HCT116 (cell line): ENCODE measurements around the gene FAF2. TPM values are rescaled to one million over a fixed set of nuclear protein-coding genes. Genes with fewer than 3 reads are reported as not detected.

Experiments used
- ATAC-seq: fragments of 200-7000 bp; cut with Tn5 transposase; 2 replicates; pipeline ENCODE4 v1.9.1; 2020; ENCODE audit warnings: mild to moderate bottlenecking, moderate library complexity
- BruUV-seq: library from RNA; stranded (reverse); fragments of 400-500 nt; replicated peaks from 2 replicates; lab custom pipeline; 2021; lab: Mats Ljungman, UMichigan
- CTCF ChIA-PET: fragments of 300-600 bp; sonication (Branson Sonifier 250); formaldehyde crosslinking; loops from one replicate; lab custom pipeline; 2021; ENCODE audit warnings: antibody characterized with exemption; lab: Charles Lee
- POLR2A ChIA-PET: fragments of 300-600, 350-600 bp; sonication (Branson Sonifier 250); formaldehyde crosslinking; loops from one replicate; lab custom pipeline; 2021; ENCODE audit warnings: antibody characterized with exemption; lab: Charles Lee
- RAD21 ChIA-PET, 2 experiments: fragments of 300-600 bp; sonication (Branson Sonifier 250); formaldehyde crosslinking; loops; one replicate each; lab custom pipeline; 2023; ENCODE audit warnings: low total read pairs in 2 of 2; ENCODE audit not compliant: uncharacterized antibody in 2 of 2, unreplicated experiment in 2 of 2, low non-redundant PET in 1 of 2; lab: Charles Lee
- DNase-seq: peaks from one replicate; pipeline ENCODE4 v3.0.0-alpha.2; 2010; ENCODE audit warnings: low read depth, low spot score
- H2AFZ ChIP-seq: fragments of 200-600 bp; shearing (Covaris generic), sonication (generic); 2 replicates; pipeline ENCODE4 v1.6.1; 2017; ENCODE audit warnings: low read depth, mixed run types, mixed read lengths, antibody characterized with exemption, low read length; ENCODE audit not compliant: poor library complexity, severe bottlenecking
- H3K27ac ChIP-seq: 2 replicates; pipeline ENCODE4 v1.5.1; 2012; ENCODE audit warnings: low read depth, low read length
- H3K27me3 ChIP-seq: fragments of 200-600 bp; sonication (generic); 2 replicates; pipeline ENCODE4 v1.6.1; 2016; ENCODE audit warnings: mixed run types, low read length, mixed read lengths; ENCODE audit not compliant: insufficient read depth
- H3K36me3 ChIP-seq, 2 experiments: fragments of 200-500 bp in 1 of 2; fragments of 200-600 bp in 1 of 2; sonication (Bioruptor generic) in 1 of 2; sonication (generic) in 1 of 2; 2 replicates each; pipeline versions ENCODE4 v1.5.1 to v1.6.1; 2014 to 2016; ENCODE audit warnings: low read length in 2 of 2, inconsistent platforms in 1 of 2, mixed read lengths in 1 of 2, mixed run types in 1 of 2; ENCODE audit not compliant: insufficient read depth in 2 of 2, control insufficient read depth in 1 of 2
- H3K4me1 ChIP-seq, 2 experiments: fragments of 200-600 bp in 1 of 2; sonication (generic) in 1 of 2; 2 replicates each; pipeline versions ENCODE4 v1.5.1 to v1.6.1; 2012 to 2017; ENCODE audit warnings: low read length in 2 of 2, inconsistent platforms in 1 of 2, mild to moderate bottlenecking in 1 of 2, mixed read lengths in 1 of 2, mixed run types in 1 of 2, moderate library complexity in 1 of 2; ENCODE audit not compliant: insufficient read depth in 2 of 2, control insufficient read depth in 1 of 2
- H3K4me2 ChIP-seq: fragments of 200-600 bp; sonication (generic); 2 replicates; pipeline ENCODE4 v1.6.1; 2017; ENCODE audit warnings: mixed run types, low read length, mixed read lengths
- H3K4me3 ChIP-seq, 2 experiments: fragments of 200-600 bp in 1 of 2; sonication (generic) in 1 of 2; replicated peaks in 1 of 2; 2 replicates each; pipeline ENCODE4 v1.5.1; 2011 to 2016; ENCODE audit warnings: low read length in 2 of 2, control low read depth in 1 of 2, low read depth in 1 of 2, mild to moderate bottlenecking in 1 of 2, mixed read lengths in 1 of 2, mixed run types in 1 of 2
- H3K79me2 ChIP-seq: fragments of 200-600 bp; sonication (generic); 2 replicates; pipeline ENCODE4 v1.6.1; 2017; ENCODE audit warnings: mild to moderate bottlenecking, mixed run types, low read length, moderate library complexity, mixed read lengths; ENCODE audit not compliant: insufficient read depth
- H3K9ac ChIP-seq: fragments of 200-600 bp; sonication (generic); 2 replicates; pipeline ENCODE4 v1.6.1; 2016; ENCODE audit warnings: low read length, mixed read lengths
- H3K9me2 ChIP-seq: fragments of 200-600 bp; sonication (generic), shearing (Covaris generic); 2 replicates; pipeline ENCODE4 v1.6.1; 2017; ENCODE audit warnings: mixed run types, mild to moderate bottlenecking, moderate library complexity; ENCODE audit not compliant: insufficient read depth
- H3K9me3 ChIP-seq, 2 experiments: fragments of 200-500 bp in 1 of 2; fragments of 200-600 bp in 1 of 2; sonication (Bioruptor generic) in 1 of 2; sonication (generic) in 1 of 2; 2 replicates each; pipeline ENCODE4 v1.6.1; 2014 to 2017; ENCODE audit warnings: low read length in 2 of 2, mixed read lengths in 2 of 2, inconsistent platforms in 1 of 2, low read depth in 1 of 2, mild to moderate bottlenecking in 1 of 2, mixed run types in 1 of 2, moderate library complexity in 1 of 2; ENCODE audit not compliant: control insufficient read depth in 1 of 2, insufficient read depth in 1 of 2
- H4K20me1 ChIP-seq: fragments of 200-600 bp; sonication (generic), shearing (Covaris generic); 2 replicates; pipeline ENCODE4 v1.6.1; 2017; ENCODE audit warnings: mixed run types, mild to moderate bottlenecking, moderate library complexity; ENCODE audit not compliant: insufficient read depth
- CEBPB ChIP-seq: IDR thresholded peaks from 2 replicates; pipeline ENCODE4 v1.6.1; 2012; ENCODE audit warnings: low read depth
- EZH2 ChIP-seq: fragments of 200-600 bp; sonication (generic); IDR thresholded peaks from 2 replicates; pipeline ENCODE4 v1.6.1; 2017; ENCODE audit warnings: antibody characterized with exemption, mixed run types
- EZH2phosphoT487 ChIP-seq: fragments of 200-600 bp; IDR thresholded peaks from 2 replicates; pipeline ENCODE4 v1.6.1; 2018; ENCODE audit warnings: antibody characterized with exemption, borderline replicate concordance
- FOSL1 ChIP-seq: IDR thresholded peaks from 2 replicates; pipeline ENCODE4 v1.6.1; 2012; ENCODE audit warnings: low read depth
- JUND ChIP-seq: IDR thresholded peaks from 2 replicates; pipeline ENCODE4 v1.6.1; 2012
- MAX ChIP-seq: IDR thresholded peaks from 2 replicates; pipeline ENCODE4 v1.6.1; 2012
- POLR2A ChIP-seq: IDR thresholded peaks from 2 replicates; pipeline ENCODE4 v1.7.0; 2011; ENCODE audit warnings: borderline replicate concordance; ENCODE audit not compliant: insufficient read depth, insufficient read length; ENCODE audit errors: extremely low read depth
- SIN3A ChIP-seq: IDR thresholded peaks from 2 replicates; pipeline ENCODE4 v1.6.1; 2012; ENCODE audit warnings: low read depth
- SP1 ChIP-seq: IDR thresholded peaks from 2 replicates; pipeline ENCODE4 v1.6.1; 2012; ENCODE audit warnings: low read depth
- TCF7L2 ChIP-seq: IDR thresholded peaks from 2 replicates; pipeline ENCODE4 v1.7.0; 2011; ENCODE audit warnings: borderline replicate concordance, inconsistent platforms; ENCODE audit not compliant: insufficient read depth, insufficient read length; ENCODE audit errors: extremely low read depth
- YY1 ChIP-seq: IDR thresholded peaks from 2 replicates; pipeline ENCODE4 v1.6.1; 2011; ENCODE audit warnings: low read length, low read depth, moderate library complexity, mild to moderate bottlenecking; ENCODE audit not compliant: insufficient replicate concordance; ENCODE audit errors: extremely low read depth
- ZBTB33 ChIP-seq: IDR thresholded peaks from 2 replicates; pipeline ENCODE4 v1.6.1; 2011; ENCODE audit warnings: mild to moderate bottlenecking, low read length, moderate library complexity; ENCODE audit not compliant: insufficient replicate concordance; ENCODE audit errors: extremely low read depth
- ZNF274 ChIP-seq: fragments of 200-500 bp; sonication (Bioruptor generic); IDR thresholded peaks from 2 replicates; pipeline ENCODE4 v1.6.1; 2014; ENCODE audit warnings: mild to moderate bottlenecking, low read depth, low read length, inconsistent platforms
- intact Hi-C: fragments of 100-400 bp; cut with micrococcal nuclease; formaldehyde crosslinking; loops from 2 replicates; pipeline ENCODE4 v1.10.0; 2022
- total RNA-seq: library from RNA; stranded (reverse); gene quantifications from one replicate; pipeline ENCODE4 v1.2.1, GENCODE V29; 2021; ENCODE audit not compliant: unreplicated experiment
- TF ChIP-seq, protein P1 (sequence below): IDR thresholded peaks from 2 replicates; pipeline ENCODE4 v1.6.1; 2012
- TF ChIP-seq, protein P2 (sequence below): IDR thresholded peaks from 2 replicates; pipeline ENCODE4 v1.6.1; 2012; ENCODE audit warnings: low read depth

Gene FAF2
- total RNA-seq, 1 experiment from 2014 or later, result 51.9 TPM

DNA sequence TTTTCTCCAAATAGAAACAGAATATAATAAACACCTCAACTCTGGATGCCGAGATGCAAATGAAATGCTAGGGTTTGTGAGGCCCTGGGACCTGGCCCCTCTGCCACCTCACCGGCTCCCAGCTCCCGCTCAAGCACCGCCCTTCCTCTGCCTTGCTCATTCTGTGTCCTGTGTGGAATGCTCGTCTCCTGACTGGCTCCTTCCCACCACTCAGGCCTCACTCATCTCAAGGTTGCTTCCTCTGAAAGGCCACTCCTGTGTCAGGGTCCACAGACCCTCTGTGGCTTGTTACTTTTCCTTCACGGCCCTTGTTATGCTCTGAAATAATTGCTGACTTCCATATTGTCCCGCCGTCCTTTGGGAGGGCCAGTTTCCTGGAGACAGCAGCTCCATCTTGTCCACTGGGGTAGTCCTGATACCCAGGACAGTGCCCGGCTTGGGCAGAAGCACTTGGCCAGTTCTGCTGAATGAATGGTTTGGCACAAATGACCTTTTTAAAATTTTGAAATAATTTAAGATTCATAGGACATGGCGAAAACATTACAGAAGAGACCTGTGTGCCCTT lies 73.6 kb downstream of the FAF2 start:
- Histone ChIP-seq H3K27me3 (no peaks in the 10 kb centered on the region), H3K9me3 (no peaks in the 10 kb centered on the region), H4K20me1 (no peaks in the 10 kb centered on the region), H3K4me3 (no peak overlapping the region), H3K9ac (no peak overlapping the region), H3K79me2 (no peaks in the 10 kb centered on the region), H2AFZ (no peak overlapping the region), H3K9me2 (no peaks in the 10 kb centered on the region), H3K27ac (no peak overlapping the region), H3K36me3 (no peaks in the 10 kb centered on the region), H3K4me1 (no peaks in the 10 kb centered on the region), H3K4me2 (no peak overlapping the region)
- DNase-seq (no peak), ATAC-seq (no peak)
- no TSS peak for BruUV-seq
- TF ChIP-seq EZH2phosphoT487, result no peak
- no peak for TF ChIP-seq EZH2
- TF ChIP-seq TCF7L2, result no peak
- TF ChIP-seq SIN3A, result no peak
- TF ChIP-seq, protein P1, sequence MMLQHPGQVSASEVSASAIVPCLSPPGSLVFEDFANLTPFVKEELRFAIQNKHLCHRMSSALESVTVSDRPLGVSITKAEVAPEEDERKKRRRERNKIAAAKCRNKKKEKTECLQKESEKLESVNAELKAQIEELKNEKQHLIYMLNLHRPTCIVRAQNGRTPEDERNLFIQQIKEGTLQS, result no peak
- POLR2A ChIA-PET, result no interaction called here
- intact Hi-C loops, result no loop called here
- CTCF ChIA-PET, result no interaction called here
- RAD21 ChIA-PET, result no interaction called here

GRCh38 chr5:176524138-176524537 lies 76.0 kb downstream of the FAF2 start:
- Histone ChIP-seq H3K4me3 (no peak overlapping the region), H3K27ac (no peak overlapping the region), H2AFZ (no peak overlapping the region), H4K20me1 (no peaks in the 10 kb centered on the region), H3K4me1 (no peaks in the 10 kb centered on the region), H3K36me3 (peaks cover 3 to 12% of the 10 kb centered on the region in 2 experiments; a peak in 2 of 4 replicates), H3K79me2 (no peaks in the 10 kb centered on the region), H3K27me3 (no peaks in the 10 kb centered on the region), H3K9me2 (no peaks in the 10 kb centered on the region), H3K9ac (no peak overlapping the region), H3K4me2 (no peak overlapping the region), H3K9me3 (no peaks in the 10 kb centered on the region)
- DNase-seq, result no peak
- no TSS peak for BruUV-seq
- ChIA-PET POLR2A (interaction anchor here (0.6 to 1.2 kb wide), 2 partner anchors 12 to 13 kb away, joined by 3 read pairs; partner anchors contain the start of gene RNF44), RAD21 (no interaction called here), CTCF (no interaction called here)
- ATAC-seq, result no peak
- intact Hi-C loops, result no loop called here
- TF ChIP-seq YY1, result no peak
- TF ChIP-seq, protein P2, sequence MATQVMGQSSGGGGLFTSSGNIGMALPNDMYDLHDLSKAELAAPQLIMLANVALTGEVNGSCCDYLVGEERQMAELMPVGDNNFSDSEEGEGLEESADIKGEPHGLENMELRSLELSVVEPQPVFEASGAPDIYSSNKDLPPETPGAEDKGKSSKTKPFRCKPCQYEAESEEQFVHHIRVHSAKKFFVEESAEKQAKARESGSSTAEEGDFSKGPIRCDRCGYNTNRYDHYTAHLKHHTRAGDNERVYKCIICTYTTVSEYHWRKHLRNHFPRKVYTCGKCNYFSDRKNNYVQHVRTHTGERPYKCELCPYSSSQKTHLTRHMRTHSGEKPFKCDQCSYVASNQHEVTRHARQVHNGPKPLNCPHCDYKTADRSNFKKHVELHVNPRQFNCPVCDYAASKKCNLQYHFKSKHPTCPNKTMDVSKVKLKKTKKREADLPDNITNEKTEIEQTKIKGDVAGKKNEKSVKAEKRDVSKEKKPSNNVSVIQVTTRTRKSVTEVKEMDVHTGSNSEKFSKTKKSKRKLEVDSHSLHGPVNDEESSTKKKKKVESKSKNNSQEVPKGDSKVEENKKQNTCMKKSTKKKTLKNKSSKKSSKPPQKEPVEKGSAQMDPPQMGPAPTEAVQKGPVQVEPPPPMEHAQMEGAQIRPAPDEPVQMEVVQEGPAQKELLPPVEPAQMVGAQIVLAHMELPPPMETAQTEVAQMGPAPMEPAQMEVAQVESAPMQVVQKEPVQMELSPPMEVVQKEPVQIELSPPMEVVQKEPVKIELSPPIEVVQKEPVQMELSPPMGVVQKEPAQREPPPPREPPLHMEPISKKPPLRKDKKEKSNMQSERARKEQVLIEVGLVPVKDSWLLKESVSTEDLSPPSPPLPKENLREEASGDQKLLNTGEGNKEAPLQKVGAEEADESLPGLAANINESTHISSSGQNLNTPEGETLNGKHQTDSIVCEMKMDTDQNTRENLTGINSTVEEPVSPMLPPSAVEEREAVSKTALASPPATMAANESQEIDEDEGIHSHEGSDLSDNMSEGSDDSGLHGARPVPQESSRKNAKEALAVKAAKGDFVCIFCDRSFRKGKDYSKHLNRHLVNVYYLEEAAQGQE, result no peak
- no peak for TF ChIP-seq MAX
- no peak for TF ChIP-seq JUND
- TF ChIP-seq FOSL1, result no peak
- no peak for TF ChIP-seq CEBPB
- TF ChIP-seq EZH2phosphoT487, result no peak
- no peak for TF ChIP-seq SIN3A
- no peak for TF ChIP-seq ZNF274
- no peak for TF ChIP-seq ZBTB33
- no peak for TF ChIP-seq SP1
- TF ChIP-seq EZH2, result no peak
- no peak for TF ChIP-seq POLR2A
